Endothelial cell of umbilical vein (primary cell): ENCODE data around the gene C16orf95.

Source experiments
- CTCF ChIP-seq, 2 donors: IDR thresholded peaks; 1 replicate in 1 of 2; 2 replicates in 1 of 2; pipeline ENCODE4 v1.5.1; 2011; ENCODE audit warnings: low read length in 2 of 2, mild to moderate bottlenecking in 2 of 2, moderate library complexity in 2 of 2, control low read depth in 1 of 2, inconsistent platforms in 1 of 2, low read depth in 1 of 2; ENCODE audit not compliant: insufficient read depth in 1 of 2; ENCODE audit errors: extremely low read depth in 1 of 2
- EZH2 ChIP-seq: IDR thresholded peaks from 2 replicates; pipeline ENCODE4 v1.6.1; 2012; ENCODE audit warnings: borderline replicate concordance, low read depth, mild to moderate bottlenecking, moderate library complexity, low read length, inconsistent platforms; ENCODE audit not compliant: severe bottlenecking
- FOS ChIP-seq: IDR thresholded peaks from 2 replicates; pipeline ENCODE4 v1.6.1; 2011; ENCODE audit warnings: mild to moderate bottlenecking, low read length, moderate library complexity, borderline replicate concordance; ENCODE audit not compliant: insufficient read depth
- MAX ChIP-seq: IDR thresholded peaks from 2 replicates; pipeline ENCODE4 v1.6.1; 2011; ENCODE audit not compliant: insufficient read depth, insufficient read length
- MYC ChIP-seq: IDR thresholded peaks from one replicate; pipeline ENCODE4 v1.6.1; 2011; ENCODE audit warnings: mild to moderate bottlenecking, low read depth, low read length
- POLR2A ChIP-seq: IDR thresholded peaks from 2 replicates; pipeline ENCODE4 v1.6.1; 2012; ENCODE audit warnings: low read depth, mild to moderate bottlenecking, control low read depth, low read length
- POLR2AphosphoS5 ChIP-seq: IDR thresholded peaks from 2 replicates; pipeline ENCODE4 v1.6.1; 2012; ENCODE audit warnings: low read depth, mild to moderate bottlenecking, control low read depth, low read length, moderate library complexity; ENCODE audit not compliant: insufficient read depth

GRCh38 chr16:87342504-87342903 lies 25.3 kb upstream of the C16orf95 start:
- TF ChIP-seq CTCF (IDR thresholded peaks at IDR 0.05; ENCODE audit: extremely low read depth in 1 of 2, insufficient read depth in 1 of 2, low read depth in 1 of 2, low read length in 2 of 2) = no peak
- TF ChIP-seq EZH2 = no peak
- TF ChIP-seq POLR2AphosphoS5 = no peak
- no peak for TF ChIP-seq MAX
- TF ChIP-seq POLR2A = no peak
- TF ChIP-seq MYC = no peak
- no peak for TF ChIP-seq FOS
